Measurements from ENCODE around the gene TNFAIP3. TPM values are rescaled to one million over a fixed set of nuclear protein-coding genes. Genes with fewer than 3 reads are reported as not detected.

The TNFAIP3 gene
- total RNA-seq, 1 experiment from 2014 or later = 1.2 TPM

GRCh38 chr6:137901454-137901853 lies 34.4 kb downstream of the TNFAIP3 start:
- DNase-seq (ENCODE audit: low spot score) = no peak

DNA sequence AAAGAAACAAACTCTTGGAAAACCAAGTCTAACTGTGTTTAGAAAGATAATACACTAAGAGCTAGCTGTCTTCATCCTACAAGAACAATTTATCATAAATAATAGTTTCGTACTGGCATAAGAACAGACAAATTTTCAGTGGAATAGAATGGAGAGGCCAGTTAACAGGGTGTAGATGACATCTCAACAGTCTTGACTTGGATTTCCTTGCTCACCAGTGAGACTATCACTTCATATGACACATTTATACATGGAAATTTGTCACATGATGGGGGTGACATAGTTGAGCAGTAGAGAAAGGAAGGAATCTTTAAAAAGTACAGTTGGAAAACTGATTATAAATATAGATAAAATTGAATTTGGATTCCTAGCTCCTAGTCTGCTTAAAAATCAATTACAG lies 35.6 kb downstream of the TNFAIP3 start:
- no peak for DNase-seq (ENCODE audit: low spot score)

- DNase-seq (ENCODE audit: low spot score) = no peak
Measured at GRCh38 chr6:137903274-137903932, 36.3 kb downstream of the TNFAIP3 start.

DNA sequence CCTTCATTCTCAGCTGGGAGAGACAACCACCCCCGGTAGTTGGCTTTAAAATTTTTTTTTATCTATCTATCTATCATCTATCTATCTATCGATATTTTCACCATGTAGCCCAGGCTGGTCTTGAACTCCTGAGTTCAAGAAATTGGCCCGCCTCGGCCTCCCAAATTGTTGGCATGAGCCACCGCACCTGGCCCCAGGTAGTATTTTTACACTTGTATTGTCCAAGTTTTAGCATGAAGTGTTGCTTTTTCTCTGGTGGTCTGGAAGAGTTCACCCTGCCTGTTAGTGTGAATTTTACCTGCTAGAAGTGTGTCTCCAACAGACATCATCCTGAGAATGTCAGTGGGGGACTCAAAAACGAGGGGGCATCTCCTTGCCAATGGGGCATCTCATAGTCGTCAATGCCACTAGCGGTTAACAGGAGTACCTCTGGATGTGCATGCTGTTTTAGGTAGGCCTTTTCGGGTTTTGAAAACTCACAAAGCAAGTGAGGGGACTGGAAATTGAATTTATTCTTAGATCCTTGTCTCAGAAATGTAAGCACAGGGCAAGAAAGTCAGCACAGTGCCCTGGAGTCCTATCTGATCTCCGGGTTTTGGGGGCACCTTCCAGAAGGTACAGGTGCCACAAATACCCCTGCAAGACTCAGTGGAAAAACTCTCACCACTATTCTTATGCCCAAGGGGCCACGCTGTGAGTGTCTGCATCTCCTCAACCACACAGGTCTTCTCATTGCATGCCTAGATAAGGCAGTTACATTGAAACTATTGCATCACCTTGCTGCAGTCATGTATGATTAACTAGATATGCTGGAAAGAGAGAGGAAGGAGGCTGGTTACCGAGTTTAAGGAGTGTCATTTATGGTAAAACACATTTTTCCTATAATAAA lies 37.1 kb downstream of the TNFAIP3 start:
- DNase-seq (ENCODE audit: low spot score) = peak; percentile 38

GRCh38 chr6:137904822-137905617 lies 38.0 kb downstream of the TNFAIP3 start:
- peak; percentile 32 for DNase-seq (ENCODE audit: low spot score)

DNA sequence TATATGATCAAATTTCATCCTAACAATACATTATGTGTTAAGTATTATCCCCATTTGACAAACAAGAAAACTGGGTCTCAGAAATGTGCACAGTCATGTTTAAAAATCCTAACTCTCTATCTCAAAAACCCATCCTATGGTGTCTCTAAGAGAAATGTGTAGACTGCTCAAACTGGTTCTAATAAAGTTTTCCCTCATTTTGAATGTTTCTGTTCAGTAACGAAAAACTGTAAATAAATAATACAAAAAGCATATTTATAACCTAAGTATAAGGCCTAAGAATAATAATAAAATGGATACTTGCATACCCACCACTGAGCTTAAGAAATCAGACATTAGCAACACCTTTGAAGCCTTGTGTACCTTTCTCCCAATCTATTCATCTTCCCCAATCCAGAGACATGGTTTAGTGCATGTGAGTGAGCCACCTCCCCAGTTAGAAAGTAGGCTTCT lies 39.0 kb downstream of the TNFAIP3 start:
- DNase-seq (ENCODE audit: low spot score) = no peak

- no peak for DNase-seq (ENCODE audit: low spot score)
Measured at GRCh38 chr6:137907170-137907569, 40.1 kb downstream of the TNFAIP3 start.

GRCh38 chr6:137909533-137909932 lies 42.5 kb downstream of the TNFAIP3 start:
- DNase-seq (ENCODE audit: low spot score) = no peak

DNA sequence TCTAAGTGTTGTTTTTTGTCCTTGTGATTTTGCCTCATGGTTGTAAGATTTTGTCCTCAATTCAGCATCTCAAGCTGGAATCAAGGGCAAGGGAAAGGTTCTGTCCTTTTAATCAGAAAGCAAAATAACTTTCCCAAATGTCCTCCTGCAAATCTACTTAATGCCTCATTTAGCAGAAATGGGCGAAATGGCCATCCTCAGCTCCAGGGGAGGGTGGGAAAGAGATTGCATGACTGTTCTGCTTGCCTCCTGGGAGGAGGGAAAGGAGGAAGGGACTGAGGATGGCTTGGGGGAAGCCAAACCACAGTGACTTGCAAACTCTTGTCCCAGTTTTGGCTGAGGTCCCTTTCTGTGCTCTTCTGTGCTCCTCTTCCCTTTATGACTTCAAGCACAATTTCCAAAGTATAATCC lies 43.4 kb downstream of the TNFAIP3 start:
- DNase-seq (ENCODE audit: low spot score) = no peak

- no peak for DNase-seq (ENCODE audit: low spot score)
Measured at GRCh38 chr6:137910843-137911456, 43.9 kb downstream of the TNFAIP3 start.

DNA sequence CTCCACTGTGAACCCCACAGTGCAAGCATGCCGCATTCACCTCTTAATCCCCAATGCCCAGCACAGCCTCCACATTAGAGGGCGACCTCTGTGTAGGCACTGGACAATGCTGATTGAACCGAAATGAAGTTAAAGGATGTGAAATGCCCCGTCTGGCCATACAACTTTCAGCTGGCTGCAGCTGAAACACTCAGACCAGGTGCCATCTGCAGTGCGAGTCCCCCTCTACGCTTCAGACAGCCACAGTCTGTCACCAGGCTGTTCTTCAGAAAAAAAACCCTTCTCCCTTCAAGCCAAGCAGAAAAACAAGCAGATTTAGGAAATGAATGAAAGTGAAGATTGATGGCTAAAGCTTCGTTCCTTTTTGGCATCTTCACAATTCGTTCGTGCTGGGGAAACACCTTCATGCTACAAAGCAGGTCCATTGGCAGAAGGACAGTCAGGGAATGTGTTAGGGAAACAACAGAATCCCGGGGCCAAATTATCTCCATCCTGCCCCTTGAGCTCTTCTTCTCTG lies 44.7 kb downstream of the TNFAIP3 start:
- no peak for DNase-seq (ENCODE audit: low spot score)

GRCh38 chr6:137912813-137913212 lies 45.8 kb downstream of the TNFAIP3 start:
- no peak for DNase-seq (ENCODE audit: low spot score)

DNA sequence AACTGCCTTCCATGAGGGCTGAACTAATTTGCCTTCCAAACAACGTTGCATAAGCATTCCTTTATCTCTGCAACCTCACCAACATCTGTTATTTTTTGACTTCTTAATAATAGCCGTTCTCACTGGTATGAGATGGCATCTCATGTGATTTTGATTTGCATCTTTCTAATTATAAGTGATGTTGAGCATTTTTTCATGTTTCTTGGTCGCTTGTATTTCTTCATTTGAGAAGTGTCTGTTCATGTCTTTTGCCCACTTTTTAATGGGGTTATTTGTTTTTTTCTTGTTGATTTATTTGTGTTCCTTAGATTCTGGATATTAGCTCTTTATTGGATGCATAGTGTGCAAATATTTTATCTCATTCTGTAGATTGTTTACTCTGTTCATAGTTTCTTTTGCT lies 46.4 kb downstream of the TNFAIP3 start:
- DNase-seq (ENCODE audit: low spot score) = no peak

GRCh38 chr6:137913996-137914529 lies 47.0 kb downstream of the TNFAIP3 start:
- no peak for DNase-seq (ENCODE audit: low spot score)

DNA sequence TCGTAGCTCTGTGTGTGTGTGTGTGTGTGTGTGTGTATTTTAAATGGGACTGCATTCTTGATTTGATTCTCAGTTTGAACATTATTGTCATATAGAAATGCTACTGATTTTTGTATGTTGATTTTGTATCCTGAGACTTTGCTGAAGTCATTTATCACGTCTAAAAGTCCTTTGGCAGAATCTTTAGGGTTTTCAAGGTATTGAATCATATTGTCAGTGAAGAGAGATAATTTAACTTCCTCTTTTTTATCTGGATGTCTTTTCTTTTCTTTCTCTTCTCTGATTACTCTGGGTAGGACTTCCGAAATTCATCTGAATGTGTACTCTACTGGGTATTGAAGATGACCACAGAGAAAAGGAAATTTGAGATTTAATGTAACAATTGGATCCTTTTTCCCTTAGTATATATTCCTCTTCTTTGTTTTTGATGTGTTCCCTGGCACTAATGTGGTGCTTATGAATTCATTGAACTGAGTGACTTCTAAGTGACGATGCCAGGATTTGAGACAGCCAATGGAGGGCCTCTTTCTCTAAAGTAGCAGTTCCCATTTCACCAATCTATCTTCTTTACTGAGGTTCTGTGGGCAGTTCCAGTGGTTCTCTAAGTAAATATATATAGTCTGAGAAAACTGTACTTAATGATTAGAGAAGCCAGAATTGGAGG lies 47.6 kb downstream of the TNFAIP3 start:
- no peak for DNase-seq (ENCODE audit: low spot score)

DNA sequence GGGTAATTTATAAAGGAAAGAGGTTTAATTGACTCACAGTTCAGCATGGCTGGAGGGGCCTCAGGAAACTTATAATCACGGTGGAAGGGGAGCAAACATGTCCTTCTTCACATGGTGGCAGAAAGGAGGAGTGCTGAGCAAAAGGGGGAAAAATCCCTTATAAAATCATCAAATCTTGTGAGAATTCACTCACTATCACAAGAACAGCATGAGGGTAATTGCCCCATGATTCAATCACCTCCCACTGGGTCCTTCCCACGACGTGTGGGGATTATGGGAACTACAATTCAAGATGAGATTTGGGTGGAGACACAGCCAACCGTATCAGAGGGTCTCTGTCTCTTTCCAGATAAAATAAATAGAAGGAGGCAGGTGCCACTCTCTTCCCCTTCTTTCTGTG lies 48.7 kb downstream of the TNFAIP3 start:
- no peak for DNase-seq (ENCODE audit: low spot score)

DNA sequence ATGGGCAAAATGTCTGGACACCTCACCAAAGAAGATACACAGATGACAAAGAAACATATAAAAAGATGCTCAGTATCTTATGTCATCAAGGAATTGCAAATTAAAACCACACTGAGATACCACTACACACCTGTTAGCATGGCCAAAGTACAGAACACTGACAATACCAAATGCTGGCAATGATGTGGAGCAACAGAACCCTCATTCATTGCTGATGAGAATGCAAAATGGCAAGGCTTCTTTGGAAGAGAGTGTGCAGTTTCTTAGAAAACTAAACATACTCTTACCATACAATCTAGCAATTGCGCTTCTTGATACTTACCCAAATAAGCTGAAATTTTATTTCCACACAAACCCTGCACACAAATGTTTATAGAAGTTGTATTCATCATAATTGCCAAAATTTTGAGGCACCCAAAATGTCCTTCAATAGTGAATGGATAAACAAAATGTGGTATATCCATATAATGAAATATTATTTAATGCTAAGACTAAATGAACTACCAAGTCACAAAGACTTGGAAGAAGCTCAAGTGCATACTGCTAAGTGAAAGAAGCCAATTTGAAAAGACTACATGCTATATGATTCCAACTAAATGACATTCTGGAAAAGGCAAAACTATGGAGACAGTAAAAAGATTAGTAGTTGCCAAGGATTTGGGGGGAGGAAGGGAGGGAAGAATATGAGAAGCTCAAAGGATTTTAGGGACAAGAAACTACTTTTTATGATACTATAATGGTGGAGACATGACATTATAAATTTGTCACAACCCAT lies 50.7 kb downstream of the TNFAIP3 start:
- DNase-seq (ENCODE audit: low spot score) = no peak

DNA sequence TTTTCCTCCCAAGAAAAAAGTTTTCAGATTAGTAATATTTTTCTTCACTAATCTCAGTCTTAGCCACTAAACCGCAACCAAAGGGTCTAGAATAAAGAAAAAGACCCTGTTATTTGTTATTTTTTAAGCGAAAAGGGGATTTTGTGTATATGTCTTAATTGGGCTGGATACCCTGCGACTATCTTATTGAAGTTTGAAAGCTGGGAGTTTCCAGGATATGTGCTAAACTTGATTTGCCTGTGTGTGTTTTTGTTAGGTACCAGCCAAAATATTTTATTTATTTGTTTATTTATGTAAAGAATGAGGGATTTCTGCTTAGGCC lies 52.4 kb downstream of the TNFAIP3 start:
- DNase-seq (ENCODE audit: low spot score) = no peak

- DNase-seq (ENCODE audit: low spot score) = no peak
Measured at GRCh38 chr6:137919837-137920730, 53.0 kb downstream of the TNFAIP3 start.

Measured in HT-29 (cell line).